Neural cell (in vitro differentiated cells): ENCODE results near the gene HK1. TPM values are rescaled to one million over a fixed set of nuclear protein-coding genes. Genes with fewer than 3 reads are reported as not detected.

Source experiments
- H2AFZ ChIP-seq: fragments of 200-600, 300-800 bp; sonication (generic), shearing (Covaris generic); 2 replicates; pipeline ENCODE4 v1.6.0; 2014; ENCODE audit warnings: low read depth, mild to moderate bottlenecking, antibody characterized with exemption, low read length, moderate library complexity
- H3F3A ChIP-seq: fragments of 200-600 bp; shearing (Covaris generic); 2 replicates; pipeline ENCODE4 v1.6.1; 2016; ENCODE audit warnings: mild to moderate bottlenecking, moderate library complexity, mixed read lengths, antibody characterized with exemption, low read length; ENCODE audit not compliant: insufficient read depth, poor library complexity, severe bottlenecking
- H3K27ac ChIP-seq: fragments of 200-600, 300-800 bp; sonication (generic), shearing (Covaris generic); 2 replicates; pipeline ENCODE4 v1.5.1; 2014; ENCODE audit warnings: mild to moderate bottlenecking, low read length, moderate library complexity
- H3K27me3 ChIP-seq: fragments of 300-800, 200-600 bp; sonication (generic), shearing (Covaris generic); 2 replicates; pipeline ENCODE4 v1.6.0; 2014; ENCODE audit warnings: mild to moderate bottlenecking, low read depth, low read length, moderate library complexity; ENCODE audit not compliant: insufficient read depth
- H3K36me3 ChIP-seq: fragments of 300-800, 200-600 bp; sonication (generic), shearing (Covaris generic); 2 replicates; pipeline ENCODE4 v1.5.1; 2014; ENCODE audit warnings: mild to moderate bottlenecking, antibody characterized with exemption, low read length, moderate library complexity; ENCODE audit not compliant: insufficient read depth
- H3K4me2 ChIP-seq: fragments of 300-800, 200-600 bp; sonication (generic), shearing (Covaris generic); 2 replicates; pipeline ENCODE4 v1.6.0; 2014; ENCODE audit warnings: mild to moderate bottlenecking, low read length
- H3K4me3 ChIP-seq: fragments of 300-800, 200-600 bp; sonication (generic), shearing (Covaris generic); 2 replicates; pipeline ENCODE4 v1.5.1; 2014; ENCODE audit warnings: mild to moderate bottlenecking, low read length, moderate library complexity
- H3K79me2 ChIP-seq: fragments of 200-600 bp; shearing (Covaris generic); replicated peaks from 2 replicates; pipeline ENCODE4 v1.6.0; 2014; ENCODE audit warnings: mild to moderate bottlenecking, low read length, moderate library complexity; ENCODE audit not compliant: insufficient read depth
- H3K9ac ChIP-seq: fragments of 300-800, 200-600 bp; sonication (generic), shearing (Covaris generic); 2 replicates; pipeline ENCODE4 v1.6.1; 2016; ENCODE audit warnings: mild to moderate bottlenecking, low read length, mixed read lengths
- H3K9me2 ChIP-seq: fragments of 200-600 bp; shearing (Covaris generic); 2 replicates; pipeline ENCODE4 v1.6.1; 2016; ENCODE audit warnings: mild to moderate bottlenecking, low read length, mixed read lengths; ENCODE audit not compliant: insufficient read depth
- H3K9me3 ChIP-seq: fragments of 200-600, 300-800 bp; sonication (generic), shearing (Covaris generic); 2 replicates; pipeline ENCODE4 v1.6.1; 2016; ENCODE audit warnings: mild to moderate bottlenecking, mixed run types, low read length, moderate library complexity, mixed read lengths
- H4K20me1 ChIP-seq: fragments of 200-600 bp; shearing (Covaris generic); 2 replicates; pipeline ENCODE4 v1.6.1; 2016; ENCODE audit warnings: mild to moderate bottlenecking, mixed run types; ENCODE audit not compliant: insufficient read depth
- EP300 ChIP-seq: fragments of 450-650 bp; conservative IDR thresholded peaks from 2 replicates; pipeline ENCODE4 v1.6.1; 2014; ENCODE audit warnings: antibody characterized with exemption, mild to moderate bottlenecking, moderate library complexity; ENCODE audit not compliant: poor library complexity, severe bottlenecking
- EZH2 ChIP-seq: fragments of 200-600, 300-800 bp; shearing (Covaris generic), sonication (generic); IDR thresholded peaks from 2 replicates; pipeline ENCODE4 v1.6.1; 2014; ENCODE audit warnings: antibody characterized with exemption, low read length, borderline replicate concordance, mild to moderate bottlenecking; ENCODE audit not compliant: insufficient read depth, poor library complexity, severe bottlenecking
- MXI1 ChIP-seq: fragments of 450-650 bp; conservative IDR thresholded peaks from 2 replicates; pipeline ENCODE4 v1.6.1; 2014; ENCODE audit warnings: antibody characterized with exemption, mild to moderate bottlenecking; ENCODE audit not compliant: poor library complexity, severe bottlenecking
- POLR2AphosphoS5 ChIP-seq: IDR thresholded peaks from 2 replicates; pipeline ENCODE4 v1.6.1; 2012
- RAD21 ChIP-seq: fragments of 450-650 bp; conservative IDR thresholded peaks from 2 replicates; pipeline ENCODE4 v1.6.1; 2014; ENCODE audit warnings: antibody characterized with exemption, mild to moderate bottlenecking, moderate library complexity
- SMC3 ChIP-seq: fragments of 450-650 bp; conservative IDR thresholded peaks from 2 replicates; pipeline ENCODE4 v1.6.1; 2014; ENCODE audit warnings: antibody characterized with exemption, mild to moderate bottlenecking, moderate library complexity; ENCODE audit not compliant: poor library complexity
- TAF1 ChIP-seq: IDR thresholded peaks from 2 replicates; pipeline ENCODE4 v1.6.1; 2012; ENCODE audit warnings: low read depth
- polyA plus RNA-seq: library from polyadenylated mRNA; depleted of rRNA; stranded (reverse); fragments of >200 nt; gene quantifications from 2 replicates; pipeline ENCODE4 v1.2.3, GENCODE V29; 2014
- TF ChIP-seq, protein P1 (sequence below): IDR thresholded peaks from 2 replicates; pipeline ENCODE4 v1.6.1; 2012; ENCODE audit warnings: borderline replicate concordance
- TF ChIP-seq, protein P2 (sequence below): fragments of 450-650 bp; IDR thresholded peaks from 2 replicates; pipeline ENCODE4 v1.5.1; 2014; ENCODE audit warnings: antibody characterized with exemption, mild to moderate bottlenecking, moderate library complexity; ENCODE audit not compliant: poor library complexity, severe bottlenecking

Gene HK1
- polyA plus RNA-seq, 1 donor from 2014 or later, result 60.5 TPM

DNA sequence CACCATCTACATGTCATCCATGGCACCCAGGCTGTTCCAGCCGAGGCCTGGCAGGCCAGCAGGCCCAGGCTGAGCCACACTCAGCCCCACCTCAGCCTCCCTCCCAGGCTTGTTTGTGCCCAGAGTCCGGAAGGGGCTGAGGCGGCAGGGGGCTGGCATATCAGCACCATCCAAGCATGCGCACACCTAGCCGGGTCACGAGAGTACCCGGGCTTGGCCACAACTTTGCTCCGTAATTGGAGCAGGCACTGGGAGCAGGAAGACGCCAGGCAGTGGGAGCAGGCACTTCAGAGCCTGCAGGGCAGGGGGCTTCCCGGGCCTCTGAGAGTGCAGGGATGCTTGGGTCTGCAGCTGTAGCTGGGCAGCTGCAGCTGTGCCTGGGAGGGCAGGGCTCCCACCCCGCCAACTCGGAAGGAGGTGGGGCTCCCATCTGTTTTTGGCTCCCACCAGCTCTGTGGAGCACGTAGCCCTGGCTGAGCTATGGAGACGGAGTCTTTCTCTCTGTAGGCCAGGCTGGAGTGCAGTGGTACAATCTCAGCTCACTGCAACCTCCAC is 157.7 kb downstream of the HK1 start:
- H3K4me2 ChIP-seq, result no peak overlapping the region
- H2AFZ ChIP-seq, result no peak overlapping the region
- no peak overlapping the region for H3K9ac ChIP-seq
- TF ChIP-seq RAD21 (no peak), MXI1 (no peak), TAF1 (no peak), EZH2 (no peak), POLR2AphosphoS5 (no peak)
- TF ChIP-seq, protein P1, sequence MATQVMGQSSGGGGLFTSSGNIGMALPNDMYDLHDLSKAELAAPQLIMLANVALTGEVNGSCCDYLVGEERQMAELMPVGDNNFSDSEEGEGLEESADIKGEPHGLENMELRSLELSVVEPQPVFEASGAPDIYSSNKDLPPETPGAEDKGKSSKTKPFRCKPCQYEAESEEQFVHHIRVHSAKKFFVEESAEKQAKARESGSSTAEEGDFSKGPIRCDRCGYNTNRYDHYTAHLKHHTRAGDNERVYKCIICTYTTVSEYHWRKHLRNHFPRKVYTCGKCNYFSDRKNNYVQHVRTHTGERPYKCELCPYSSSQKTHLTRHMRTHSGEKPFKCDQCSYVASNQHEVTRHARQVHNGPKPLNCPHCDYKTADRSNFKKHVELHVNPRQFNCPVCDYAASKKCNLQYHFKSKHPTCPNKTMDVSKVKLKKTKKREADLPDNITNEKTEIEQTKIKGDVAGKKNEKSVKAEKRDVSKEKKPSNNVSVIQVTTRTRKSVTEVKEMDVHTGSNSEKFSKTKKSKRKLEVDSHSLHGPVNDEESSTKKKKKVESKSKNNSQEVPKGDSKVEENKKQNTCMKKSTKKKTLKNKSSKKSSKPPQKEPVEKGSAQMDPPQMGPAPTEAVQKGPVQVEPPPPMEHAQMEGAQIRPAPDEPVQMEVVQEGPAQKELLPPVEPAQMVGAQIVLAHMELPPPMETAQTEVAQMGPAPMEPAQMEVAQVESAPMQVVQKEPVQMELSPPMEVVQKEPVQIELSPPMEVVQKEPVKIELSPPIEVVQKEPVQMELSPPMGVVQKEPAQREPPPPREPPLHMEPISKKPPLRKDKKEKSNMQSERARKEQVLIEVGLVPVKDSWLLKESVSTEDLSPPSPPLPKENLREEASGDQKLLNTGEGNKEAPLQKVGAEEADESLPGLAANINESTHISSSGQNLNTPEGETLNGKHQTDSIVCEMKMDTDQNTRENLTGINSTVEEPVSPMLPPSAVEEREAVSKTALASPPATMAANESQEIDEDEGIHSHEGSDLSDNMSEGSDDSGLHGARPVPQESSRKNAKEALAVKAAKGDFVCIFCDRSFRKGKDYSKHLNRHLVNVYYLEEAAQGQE, result no peak
- TF ChIP-seq, protein P2, sequence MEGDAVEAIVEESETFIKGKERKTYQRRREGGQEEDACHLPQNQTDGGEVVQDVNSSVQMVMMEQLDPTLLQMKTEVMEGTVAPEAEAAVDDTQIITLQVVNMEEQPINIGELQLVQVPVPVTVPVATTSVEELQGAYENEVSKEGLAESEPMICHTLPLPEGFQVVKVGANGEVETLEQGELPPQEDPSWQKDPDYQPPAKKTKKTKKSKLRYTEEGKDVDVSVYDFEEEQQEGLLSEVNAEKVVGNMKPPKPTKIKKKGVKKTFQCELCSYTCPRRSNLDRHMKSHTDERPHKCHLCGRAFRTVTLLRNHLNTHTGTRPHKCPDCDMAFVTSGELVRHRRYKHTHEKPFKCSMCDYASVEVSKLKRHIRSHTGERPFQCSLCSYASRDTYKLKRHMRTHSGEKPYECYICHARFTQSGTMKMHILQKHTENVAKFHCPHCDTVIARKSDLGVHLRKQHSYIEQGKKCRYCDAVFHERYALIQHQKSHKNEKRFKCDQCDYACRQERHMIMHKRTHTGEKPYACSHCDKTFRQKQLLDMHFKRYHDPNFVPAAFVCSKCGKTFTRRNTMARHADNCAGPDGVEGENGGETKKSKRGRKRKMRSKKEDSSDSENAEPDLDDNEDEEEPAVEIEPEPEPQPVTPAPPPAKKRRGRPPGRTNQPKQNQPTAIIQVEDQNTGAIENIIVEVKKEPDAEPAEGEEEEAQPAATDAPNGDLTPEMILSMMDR, result no peak
- H3K79me2 ChIP-seq, result no peaks in the 10 kb centered on the region
- no peak overlapping the region for H3K27ac ChIP-seq
- no peaks in the 10 kb centered on the region for H4K20me1 ChIP-seq
- H3K36me3 ChIP-seq, result no peaks in the 10 kb centered on the region
- H3K9me3 ChIP-seq, result no peaks in the 10 kb centered on the region
- H3K4me3 ChIP-seq, result no peak overlapping the region
- H3K9me2 ChIP-seq, result no peaks in the 10 kb centered on the region
- H3F3A ChIP-seq, result no peaks in the 10 kb centered on the region
- no peaks in the 10 kb centered on the region for H3K27me3 ChIP-seq

DNA sequence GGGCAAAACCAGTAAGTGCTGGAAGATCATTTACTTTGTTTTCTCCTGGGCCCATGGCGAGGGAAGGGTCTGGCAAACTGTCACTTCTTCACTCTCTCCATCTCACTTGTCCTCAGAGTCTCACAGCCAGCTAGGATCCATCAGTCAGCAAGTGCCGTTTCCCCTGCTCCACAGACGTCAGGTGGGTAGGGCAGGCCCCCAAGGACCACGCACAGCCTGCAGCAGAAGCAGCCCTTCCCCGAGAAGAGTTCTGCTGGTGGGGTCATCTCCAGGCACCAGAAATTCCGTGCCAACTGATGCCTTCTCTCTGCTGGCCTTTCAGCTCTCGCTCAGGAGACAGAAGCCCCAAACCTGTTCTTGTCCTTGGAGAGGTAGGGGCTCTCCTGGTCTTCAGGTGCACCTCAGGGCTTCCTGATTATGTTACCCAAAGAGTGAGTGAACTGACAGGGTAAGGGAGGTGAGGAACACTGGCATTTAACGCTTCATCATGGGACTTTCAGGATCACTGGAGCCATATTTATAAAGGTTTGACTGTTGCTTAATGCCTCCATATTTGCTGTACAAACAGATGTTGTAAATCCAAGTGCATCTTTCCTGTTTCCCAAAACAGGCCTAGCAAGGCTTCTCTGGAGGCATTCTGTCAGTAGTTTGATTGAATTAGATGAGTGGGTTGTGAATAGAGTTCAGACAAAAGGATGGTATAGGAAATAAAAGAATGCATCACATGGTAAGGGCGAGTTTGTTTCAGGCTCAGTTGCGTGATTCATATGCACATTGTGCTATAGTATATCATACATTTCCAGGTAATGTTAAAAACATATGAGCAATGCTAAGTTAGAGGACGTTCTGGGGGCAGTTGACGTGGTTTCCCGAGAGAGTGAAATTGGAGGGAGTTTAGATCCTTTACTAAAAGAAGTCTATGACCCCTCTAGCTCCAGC is 159.3 kb downstream of the HK1 start:
- Histone ChIP-seq H4K20me1 (no peaks in the 10 kb centered on the region), H2AFZ (no peak overlapping the region), H3K27me3 (no peaks in the 10 kb centered on the region), H3K79me2 (no peaks in the 10 kb centered on the region), H3K9me3 (no peaks in the 10 kb centered on the region), H3K36me3 (no peaks in the 10 kb centered on the region), H3K27ac (no peak overlapping the region), H3K4me2 (no peak overlapping the region), H3K9ac (no peak overlapping the region), H3K9me2 (no peaks in the 10 kb centered on the region), H3K4me3 (no peak overlapping the region), H3F3A (no peaks in the 10 kb centered on the region)
- TF ChIP-seq, protein P1, result no peak
- TF ChIP-seq POLR2AphosphoS5 (no peak), EZH2 (no peak), MXI1 (no peak), SMC3 (no peak), TAF1 (no peak), EP300 (no peak), RAD21 (no peak)
- TF ChIP-seq, protein P2, result no peak
